GM12864 (cell line): ENCODE results near the gene DRG2.

Source experiments
- DNase-seq: peaks from one replicate; pipeline ENCODE4 v3.0.0-alpha.2; 2011; ENCODE audit warnings: low read depth
- H3K4me3 ChIP-seq: 2 replicates; pipeline ENCODE4 v1.5.1; 2011; ENCODE audit warnings: mild to moderate bottlenecking, low read depth, low read length, control low read depth
- CTCF ChIP-seq: IDR thresholded peaks from 2 replicates; pipeline ENCODE4 v1.5.1; 2011; ENCODE audit warnings: low read depth, mild to moderate bottlenecking, moderate library complexity, low read length, control low read depth, inconsistent platforms; ENCODE audit errors: missing control alignments

Gene DRG2

GRCh38 chr17:18121144-18121910, 33.6 kb downstream of the DRG2 start:
- no peak for DNase-seq
- no peak for TF ChIP-seq CTCF
- H3K4me3 ChIP-seq, result no peak overlapping the region

- no peak for TF ChIP-seq CTCF
- no peak for DNase-seq
- H3K4me3 ChIP-seq, result no peak overlapping the region
These were observed 35.4 kb downstream of the DRG2 start for GRCh38 chr17:18122990-18123753.

GRCh38 chr17:18124345-18125126, 36.8 kb downstream of the DRG2 start:
- DNase-seq, result no peak
- H3K4me3 ChIP-seq, result no peak overlapping the region
- TF ChIP-seq CTCF, result no peak

- DNase-seq, result no peak
- TF ChIP-seq CTCF, result no peak
These were observed 41.3 kb downstream of the DRG2 start for GRCh38 chr17:18129041-18129502.

GRCh38 chr17:18132711-18133110, 45.0 kb downstream of the DRG2 start:
- DNase-seq, result no peak
- TF ChIP-seq CTCF, result no peak
- H3K4me3 ChIP-seq, result no peak overlapping the region

More at GRCh38 chr17:18129041-18129502, 41.3 kb downstream of the DRG2 start:
- H3K4me3 ChIP-seq, result no peak overlapping the region

GRCh38 chr17:18136357-18136756, 48.6 kb downstream of the DRG2 start:
- DNase-seq, result no peak
- TF ChIP-seq CTCF, result no peak
- no peak overlapping the region for H3K4me3 ChIP-seq
